CD1c-positive myeloid dendritic cell (primary cell): ENCODE data around the gene RO60.

ENCODE experiments used
- DNase-seq: peaks from one replicate; pipeline ENCODE4 v3.0.0-alpha.2; 2016; ENCODE audit errors: extremely low spot score

RO60 gene

DNA sequence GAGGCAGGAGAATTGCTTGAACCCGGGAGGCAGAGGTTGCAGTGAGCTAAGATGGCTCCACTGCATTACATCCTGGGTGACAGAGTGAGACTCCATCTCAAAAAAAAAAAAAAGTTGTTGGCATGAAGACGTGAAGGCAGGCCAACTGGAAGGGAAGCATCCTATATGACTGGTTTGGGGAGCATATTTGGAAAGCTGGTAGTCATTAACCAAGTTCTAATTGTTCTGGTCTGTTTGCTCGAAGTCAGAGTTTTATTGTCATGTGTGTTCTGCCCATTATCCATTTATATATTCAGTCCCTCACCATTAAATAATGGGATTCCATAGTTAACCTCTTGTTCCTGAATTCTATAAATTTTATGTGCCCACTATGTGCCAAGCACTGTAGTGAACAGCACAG lies 49.1 kb downstream of the RO60 start:
- DNase-seq: no peak
